HUES64 (cell line): Measurements from ENCODE around the gene FOXJ3.

Experiments
- H3K27ac ChIP-seq: 2 replicates; pipeline ENCODE4 v1.7.0; 2013; ENCODE audit warnings: low read depth, low read length, inconsistent platforms
- H3K27me3 ChIP-seq: 2 replicates; pipeline ENCODE4 v1.6.1; 2013; ENCODE audit warnings: mild to moderate bottlenecking, low read length; ENCODE audit not compliant: insufficient read depth
- H3K36me3 ChIP-seq: 2 replicates; pipeline ENCODE4 v1.6.1; 2013; ENCODE audit warnings: mild to moderate bottlenecking, low read length; ENCODE audit not compliant: insufficient read depth
- H3K4me1 ChIP-seq: 2 replicates; pipeline ENCODE4 v1.6.1; 2013; ENCODE audit warnings: mild to moderate bottlenecking, low read length, moderate library complexity; ENCODE audit not compliant: insufficient read depth
- H3K4me3 ChIP-seq: 2 replicates; pipeline ENCODE4 v1.5.1; 2013; ENCODE audit warnings: mild to moderate bottlenecking, low read length, moderate library complexity
- H3K9ac ChIP-seq: 2 replicates; pipeline ENCODE4 v1.6.1; 2013; ENCODE audit warnings: mild to moderate bottlenecking, low read depth, low read length
- H3K9me3 ChIP-seq: 2 replicates; pipeline ENCODE4 v1.6.1; 2013; ENCODE audit warnings: low read depth, low read length; ENCODE audit not compliant: insufficient read depth
- WGBS: fragments of 150-250, 120-280 bp; methylation state at CpG from one replicate; pipeline ENCODE4 v1.1.7; 2013; ENCODE audit warnings: missing lambda C conversion rate; 5-methylcytosine and 5-hydroxymethylcytosine counted together

The FOXJ3 gene

GRCh38 chr1:42364089-42364488, 29.1 kb upstream of the FOXJ3 start:
- Histone ChIP-seq H3K9ac (no peak overlapping the region), H3K27me3 (no peaks in the 10 kb centered on the region), H3K27ac (no peak overlapping the region), H3K9me3 (no peaks in the 10 kb centered on the region), H3K4me3 (no peak overlapping the region), H3K4me1 (no peaks in the 10 kb centered on the region), H3K36me3 (no peaks in the 10 kb centered on the region)
- WGBS, result 93% methylated on average over 6 of the region's 6 CpGs

DNA sequence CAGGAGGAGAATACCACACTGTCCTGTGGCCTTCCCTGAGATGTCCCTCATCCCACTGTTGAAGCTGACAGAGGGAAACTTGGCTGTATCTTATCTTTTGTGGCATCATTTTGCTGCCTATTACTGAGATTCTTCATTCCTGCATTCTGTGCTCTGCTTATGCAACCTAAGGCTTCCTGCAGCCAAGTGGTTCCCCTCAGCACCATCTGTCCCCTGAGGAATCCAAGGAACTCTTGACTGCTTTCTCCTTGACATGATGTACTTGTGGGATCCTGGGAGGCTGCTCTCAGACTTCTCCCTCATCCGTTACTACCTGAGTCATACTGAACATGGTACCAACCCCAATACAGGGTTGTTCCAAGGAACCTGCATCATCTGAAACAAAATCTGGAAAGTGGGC, 24.4 kb upstream of the FOXJ3 start:
- no peaks in the 10 kb centered on the region for H3K9me3 ChIP-seq
- no peaks in the 10 kb centered on the region for H3K36me3 ChIP-seq
- no peaks in the 10 kb centered on the region for H3K4me1 ChIP-seq
- H3K27ac ChIP-seq, result no peak overlapping the region
- H3K27me3 ChIP-seq, result no peaks in the 10 kb centered on the region; the same call in 1 of the 2 replicates
- no peak overlapping the region for H3K9ac ChIP-seq
- H3K4me3 ChIP-seq, result no peak overlapping the region
- WGBS, result 89% methylated on average over 1 of the region's 1 CpG

DNA sequence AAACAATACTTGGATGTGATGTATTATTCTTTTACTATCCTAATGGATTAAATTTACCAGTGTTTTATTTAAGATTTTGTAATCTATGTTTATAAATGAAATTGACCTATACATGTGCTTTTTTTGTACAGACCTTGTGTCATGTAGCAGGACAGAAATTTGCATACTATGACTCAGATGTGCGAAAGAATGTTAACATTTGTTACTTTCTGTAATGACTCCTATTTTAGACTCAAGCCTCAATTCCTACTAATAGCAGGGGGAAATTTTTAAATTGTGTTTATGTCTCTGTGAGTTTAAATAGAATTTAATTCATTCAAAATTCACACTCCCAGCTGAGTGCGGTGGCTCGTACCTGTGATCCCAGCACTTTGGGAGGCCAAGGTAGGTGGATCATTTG, 23.8 kb upstream of the FOXJ3 start:
- WGBS, result 100% methylated on average over 3 of the region's 3 CpGs

DNA sequence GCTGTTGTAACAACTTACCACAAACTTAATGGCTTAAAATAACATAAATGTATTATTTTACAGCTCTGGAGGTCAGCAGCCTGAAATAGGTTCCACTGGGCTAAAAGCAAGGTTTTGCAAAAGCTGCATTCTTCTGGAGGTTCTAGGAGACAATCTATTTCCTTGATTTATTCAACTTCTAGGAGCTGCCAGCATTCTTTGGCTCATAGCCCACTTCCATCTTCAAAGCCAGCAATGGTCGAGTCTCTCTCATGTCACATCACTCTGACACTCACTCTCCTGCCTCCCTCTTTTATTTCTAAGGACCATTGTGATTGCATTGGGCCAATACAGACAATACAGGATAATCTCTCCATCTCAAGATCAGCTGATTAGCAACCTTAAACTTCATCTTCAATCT, 15.1 kb upstream of the FOXJ3 start:
- no peak overlapping the region for H3K27ac ChIP-seq
- WGBS, result 59% methylated on average over 1 of the region's 1 CpG
- no peak overlapping the region for H3K9ac ChIP-seq
- peaks cover 3% of the 10 kb centered on the region; the same call in 1 of the 2 replicates for H3K27me3 ChIP-seq
- H3K4me1 ChIP-seq, result no peaks in the 10 kb centered on the region
- H3K4me3 ChIP-seq, result no peak overlapping the region
- H3K9me3 ChIP-seq, result no peaks in the 10 kb centered on the region
- H3K36me3 ChIP-seq, result no peaks in the 10 kb centered on the region

More for the DNA sequence above, 23.8 kb upstream of the FOXJ3 start:
- no peaks in the 10 kb centered on the region for H3K36me3 ChIP-seq
- no peaks in the 10 kb centered on the region; the same call in 1 of the 2 replicates for H3K27me3 ChIP-seq
- H3K27ac ChIP-seq, result no peak overlapping the region
- H3K9me3 ChIP-seq, result no peaks in the 10 kb centered on the region
- no peak overlapping the region for H3K9ac ChIP-seq
- no peaks in the 10 kb centered on the region for H3K4me1 ChIP-seq
- H3K4me3 ChIP-seq, result no peak overlapping the region

DNA sequence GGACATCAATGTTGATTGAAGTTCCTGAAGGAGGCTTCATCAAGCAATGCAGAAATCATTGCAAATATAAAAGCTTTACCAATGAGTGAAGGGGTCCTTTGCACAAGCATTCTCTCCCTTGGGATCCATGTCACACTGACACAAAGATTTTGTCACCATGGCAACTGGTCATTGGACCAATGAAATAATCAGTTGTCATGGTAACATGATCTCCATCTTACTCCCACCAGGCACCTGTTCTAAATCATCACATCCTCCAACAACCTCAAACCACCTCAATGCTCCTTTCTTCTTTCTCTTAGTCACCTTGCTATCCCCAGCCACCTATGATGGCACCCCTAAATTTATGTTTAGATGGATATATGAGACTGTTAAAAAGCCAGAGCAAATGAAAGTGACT, 13.5 kb upstream of the FOXJ3 start:
- Histone ChIP-seq H3K36me3 (no peaks in the 10 kb centered on the region), H3K4me1 (no peaks in the 10 kb centered on the region), H3K9me3 (no peaks in the 10 kb centered on the region), H3K4me3 (no peak overlapping the region), H3K9ac (no peak overlapping the region), H3K27ac (no peak overlapping the region), H3K27me3 (peaks cover 3% of the 10 kb centered on the region; the same call in 1 of the 2 replicates)

- WGBS, result 87% methylated on average over 5 of the region's 5 CpGs
- H3K27ac ChIP-seq, result no peak overlapping the region
- no peaks in the 10 kb centered on the region for H3K36me3 ChIP-seq
- H3K9ac ChIP-seq, result no peak overlapping the region
- no peak overlapping the region for H3K4me3 ChIP-seq
- peaks cover 24% of the 10 kb centered on the region for H3K4me1 ChIP-seq
- H3K27me3 ChIP-seq, result no peaks in the 10 kb centered on the region
- H3K9me3 ChIP-seq, result no peaks in the 10 kb centered on the region
Measured at GRCh38 chr1:42343049-42343448, 8.0 kb upstream of the FOXJ3 start.

DNA sequence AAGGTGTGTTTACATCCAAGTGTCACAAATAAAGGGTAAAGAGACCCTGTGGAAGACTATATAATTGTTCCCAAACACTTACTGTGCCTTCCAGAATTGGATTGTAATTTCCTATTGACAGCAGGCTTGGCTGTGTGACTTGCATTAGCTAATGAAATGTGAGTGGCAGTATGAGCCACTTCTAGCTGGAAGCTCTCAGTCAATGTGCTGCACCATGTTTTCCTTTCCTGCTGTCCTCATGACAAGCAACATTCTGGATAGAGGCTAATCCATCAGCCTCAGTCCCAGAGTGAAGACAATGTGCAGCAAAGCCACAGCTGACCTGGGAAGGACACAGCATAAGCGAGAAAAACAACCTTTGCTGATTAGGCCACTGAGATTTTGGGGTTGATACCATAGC, 5.9 kb upstream of the FOXJ3 start:
- H3K36me3 ChIP-seq, result no peaks in the 10 kb centered on the region
- no peaks in the 10 kb centered on the region for H3K27me3 ChIP-seq
- WGBS, result 87% methylated on average over 1 of the region's 1 CpG
- H3K4me3 ChIP-seq, result no peak overlapping the region
- H3K9me3 ChIP-seq, result no peaks in the 10 kb centered on the region
- peaks cover 29% of the 10 kb centered on the region for H3K4me1 ChIP-seq
- H3K9ac ChIP-seq, result no peak overlapping the region
- H3K27ac ChIP-seq, result peak overlapping the region; percentile 20; the same call in 1 of the 2 replicates

DNA sequence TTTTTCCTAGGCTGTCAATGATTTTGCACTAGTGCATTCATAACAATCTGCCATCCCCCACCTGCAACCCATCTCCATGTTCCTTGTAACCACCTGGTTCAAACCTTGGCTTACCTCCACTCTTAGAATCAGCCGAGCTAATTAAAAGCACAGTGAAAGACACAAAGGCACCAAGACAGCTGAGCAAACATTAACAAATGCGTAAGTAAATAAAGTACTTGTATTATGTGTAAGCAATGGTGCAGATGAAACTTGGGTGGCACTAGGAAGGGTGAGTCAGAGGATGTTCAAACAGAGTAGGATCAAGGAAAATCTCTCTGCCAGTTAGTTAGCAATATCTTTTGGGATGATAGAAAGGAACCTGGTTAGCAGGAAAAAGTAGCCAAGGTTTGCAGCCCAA, 5.1 kb upstream of the FOXJ3 start:
- H3K27ac ChIP-seq, result peak overlapping the region; percentile 20; the same call in 1 of the 2 replicates
- peaks cover 31% of the 10 kb centered on the region for H3K4me1 ChIP-seq
- no peaks in the 10 kb centered on the region for H3K27me3 ChIP-seq
- H3K9ac ChIP-seq, result no peak overlapping the region
- no peaks in the 10 kb centered on the region for H3K9me3 ChIP-seq
- H3K36me3 ChIP-seq, result no peaks in the 10 kb centered on the region
- WGBS, result 56% methylated on average over 2 of the region's 2 CpGs
- no peak overlapping the region for H3K4me3 ChIP-seq

DNA sequence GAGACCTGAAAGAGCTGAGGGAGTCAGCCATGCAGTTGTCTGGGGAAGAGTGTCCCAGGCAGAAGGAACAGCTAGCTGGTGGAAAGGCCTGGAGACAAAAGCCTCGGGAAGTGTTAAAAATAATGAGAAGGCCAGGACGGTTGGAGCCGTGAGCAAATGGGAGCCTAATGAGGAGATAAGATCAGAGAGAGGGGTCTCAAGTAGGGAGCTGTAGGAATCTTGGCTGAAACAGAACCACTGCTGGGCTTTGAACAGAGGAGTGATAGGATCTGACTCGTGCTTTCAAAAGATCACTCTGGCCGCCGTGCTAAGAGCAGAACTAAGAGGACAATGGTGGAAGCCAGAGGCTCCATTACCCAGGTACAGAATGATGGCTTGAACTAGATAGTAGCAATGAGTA, 1.9 kb upstream of the FOXJ3 start:
- Histone ChIP-seq H3K27me3 (no peaks in the 10 kb centered on the region), H3K36me3 (no peaks in the 10 kb centered on the region), H3K4me3 (no peak overlapping the region), H3K4me1 (peaks cover 48% of the 10 kb centered on the region), H3K27ac (no peak overlapping the region), H3K9me3 (no peaks in the 10 kb centered on the region), H3K9ac (no peak overlapping the region)
- WGBS, result 69% methylated on average over 6 of the region's 6 CpGs

- Histone ChIP-seq H3K4me1 (peaks cover 45% of the 10 kb centered on the region), H3K36me3 (no peaks in the 10 kb centered on the region), H3K4me3 (peak overlapping the region; percentile 90), H3K9me3 (no peaks in the 10 kb centered on the region), H3K27me3 (no peaks in the 10 kb centered on the region), H3K9ac (peak overlapping the region; percentile 84), H3K27ac (peak overlapping the region; percentile 94)
- WGBS, result 35% methylated on average over 6 of the region's 9 CpGs
Measured at GRCh38 chr1:42335809-42336518, 929 bp upstream of the FOXJ3 start.

GRCh38 chr1:42334240-42335049, 590 bp downstream of the FOXJ3 start:
- Histone ChIP-seq H3K9ac (peak overlapping the region; percentile 94), H3K27me3 (no peaks in the 10 kb centered on the region), H3K9me3 (no peaks in the 10 kb centered on the region), H3K4me1 (peaks cover 31% of the 10 kb centered on the region), H3K4me3 (peak overlapping the region; percentile 90), H3K36me3 (no peaks in the 10 kb centered on the region), H3K27ac (peak overlapping the region; percentile 94)
- WGBS, result under 1% methylated on average over 58 of the region's 58 CpGs
